Activated gamma-delta T cell treated with Interleukin-2 at 50 U/mL for 16 hours (primary cell): Measurements from ENCODE around the gene MFSD1.

ENCODE experiments used
- DNase-seq: peaks from one replicate; pipeline ENCODE4 v3.0.0-alpha.2; 2020

Gene MFSD1

GRCh38 chr3:158820521-158820920, 18.7 kb downstream of the MFSD1 start:
- no peak for DNase-seq

- no peak for DNase-seq
Measured at GRCh38 chr3:158821847-158822246, 20.0 kb downstream of the MFSD1 start.

GRCh38 chr3:158823426-158823825, 21.6 kb downstream of the MFSD1 start:
- DNase-seq = no peak

GRCh38 chr3:158827773-158828172, 25.9 kb downstream of the MFSD1 start:
- no peak for DNase-seq

GRCh38 chr3:158830391-158830790, 28.5 kb downstream of the MFSD1 start:
- no peak for DNase-seq

GRCh38 chr3:158831861-158832260, 30.0 kb downstream of the MFSD1 start:
- DNase-seq = no peak

- DNase-seq = no peak
Measured at GRCh38 chr3:158835631-158836030, 33.8 kb downstream of the MFSD1 start.

- no peak for DNase-seq
Measured at GRCh38 chr3:158836312-158836711, 34.5 kb downstream of the MFSD1 start.

- DNase-seq = no peak
Measured at GRCh38 chr3:158837240-158837639, 35.4 kb downstream of the MFSD1 start.

- no peak for DNase-seq
Measured at GRCh38 chr3:158839966-158840365, 38.1 kb downstream of the MFSD1 start.

GRCh38 chr3:158841387-158841786, 39.5 kb downstream of the MFSD1 start:
- no peak for DNase-seq

GRCh38 chr3:158842976-158843375, 41.1 kb downstream of the MFSD1 start:
- no peak for DNase-seq

GRCh38 chr3:158845765-158846350, 44.0 kb downstream of the MFSD1 start:
- peak; percentile 16 for DNase-seq

GRCh38 chr3:158846803-158847451, 45.1 kb downstream of the MFSD1 start:
- no peak for DNase-seq

- no peak for DNase-seq
Measured at GRCh38 chr3:158847452-158847821, 45.6 kb downstream of the MFSD1 start.

GRCh38 chr3:158847885-158848284, 46.0 kb downstream of the MFSD1 start:
- DNase-seq = no peak

- DNase-seq = no peak
Measured at GRCh38 chr3:158849757-158850156, 47.9 kb downstream of the MFSD1 start.

GRCh38 chr3:158859362-158859761, 57.5 kb downstream of the MFSD1 start:
- DNase-seq = no peak

GRCh38 chr3:158863247-158863646, 61.4 kb downstream of the MFSD1 start:
- no peak for DNase-seq

- no peak for DNase-seq
Measured at GRCh38 chr3:158864492-158864891, 62.6 kb downstream of the MFSD1 start.

GRCh38 chr3:158875700-158876099, 73.8 kb downstream of the MFSD1 start:
- no peak for DNase-seq
